Skin of body (tissue), 2 donors: ENCODE data around the gene AFF2. TPM values are rescaled to one million over a fixed set of nuclear protein-coding genes. Genes with fewer than 3 reads are reported as not detected.

ENCODE experiments used
- small RNA-seq: library from RNA; depleted of rRNA; stranded (forward); fragments of <200 nt; gene quantifications from one replicate; pipeline ENCODE3, GENCODE V24; 2014; ENCODE audit warnings: low replicate concordance
- total RNA-seq: library from RNA; depleted of rRNA; stranded (reverse); fragments of >200 nt; gene quantifications from one replicate; pipeline ENCODE4 v1.2.3, GENCODE V29; 2014

Gene AFF2
- total RNA-seq, 1 donor from 2014 or later = 5.9 TPM

Small RNAs within 50 kb of the gene (small RNA-seq; reads per million reads assigned to genes)
- gene RN7SKP267 = not detected
